Keratinocyte (primary cell): Measurements from ENCODE around the gene DCDC1. TPM values are rescaled to one million over a fixed set of nuclear protein-coding genes. Genes with fewer than 3 reads are reported as not detected.

Experiments used
- DNase-seq: peaks from one replicate; pipeline ENCODE4 v3.0.0-alpha.2; 2011; ENCODE audit warnings: low read depth, missing footprints, low spot score
- FAIRE-seq: peaks from 2 replicates; lab custom pipeline; 2011; peaks lifted over from hg19 to GRCh38; lab: Jason Lieb, UNC
- H2AFZ ChIP-seq: 2 replicates; pipeline ENCODE4 v1.6.0; 2012; ENCODE audit warnings: low read length, control low read depth, inconsistent platforms; ENCODE audit not compliant: control insufficient read depth
- H3K27ac ChIP-seq: 2 replicates; pipeline ENCODE4 v1.5.1; 2011; ENCODE audit warnings: low read length; ENCODE audit not compliant: control insufficient read depth, insufficient read depth
- H3K27me3 ChIP-seq: 3 replicates; pipeline ENCODE4 v1.6.0; 2011; ENCODE audit warnings: low read length; ENCODE audit not compliant: control insufficient read depth, insufficient read depth; ENCODE audit errors: extremely low read depth
- H3K36me3 ChIP-seq, 2 experiments: 2 replicates in 1 of 2; 3 replicates in 1 of 2; pipeline ENCODE4 v1.5.1; 2011; ENCODE audit warnings: low read length in 2 of 2, mild to moderate bottlenecking in 1 of 2; ENCODE audit not compliant: control insufficient read depth in 2 of 2, insufficient read depth in 2 of 2; ENCODE audit errors: extremely low read depth in 1 of 2
- H3K4me1 ChIP-seq: 3 replicates; pipeline ENCODE4 v1.5.1; 2011; ENCODE audit warnings: low read length; ENCODE audit not compliant: control insufficient read depth, insufficient read depth; ENCODE audit errors: extremely low read depth
- H3K4me2 ChIP-seq: 3 replicates; pipeline ENCODE4 v1.6.0; 2011; ENCODE audit warnings: low read depth, low read length; ENCODE audit not compliant: control insufficient read depth, insufficient read depth; ENCODE audit errors: extremely low read depth
- H3K4me3 ChIP-seq, 3 experiments: fragments of 200-600 bp in 1 of 3; sonication (generic) in 1 of 3; 2 replicates in 2 of 3; 3 replicates in 1 of 3; pipeline ENCODE4 v1.5.1; 2011 to 2016; ENCODE audit warnings: low read length in 3 of 3, mild to moderate bottlenecking in 3 of 3, control low read depth in 2 of 3, inconsistent platforms in 1 of 3, low read depth in 1 of 3, mixed read lengths in 1 of 3, mixed run types in 1 of 3, moderate library complexity in 1 of 3; ENCODE audit not compliant: control insufficient read depth in 2 of 3, insufficient read depth in 2 of 3; ENCODE audit errors: extremely low read depth in 1 of 3
- H3K79me2 ChIP-seq: 2 replicates; pipeline ENCODE4 v1.6.0; 2012; ENCODE audit warnings: low read length; ENCODE audit not compliant: control insufficient read depth, insufficient read depth
- H3K9ac ChIP-seq: 3 replicates; pipeline ENCODE4 v1.6.0; 2011; ENCODE audit warnings: low read length; ENCODE audit not compliant: control insufficient read depth, insufficient read depth; ENCODE audit errors: extremely low read depth
- H3K9me1 ChIP-seq: 3 replicates; pipeline ENCODE4 v1.6.0; 2011; ENCODE audit warnings: low read length; ENCODE audit not compliant: control insufficient read depth, insufficient read depth; ENCODE audit errors: extremely low read depth
- H3K9me3 ChIP-seq: 2 replicates; pipeline ENCODE4 v1.5.1; 2012; ENCODE audit warnings: low read depth, low read length; ENCODE audit not compliant: control insufficient read depth
- H4K20me1 ChIP-seq: 3 replicates; pipeline ENCODE4 v1.6.0; 2011; ENCODE audit warnings: low read length; ENCODE audit not compliant: control insufficient read depth, insufficient read depth; ENCODE audit errors: extremely low read depth
- EZH2 ChIP-seq: IDR thresholded peaks from one replicate; pipeline ENCODE4 v1.6.1; 2012; ENCODE audit warnings: inconsistent platforms, mild to moderate bottlenecking, low read length, moderate library complexity
- dilution Hi-C: fragments of 300-500 bp; cut with MboI; formaldehyde crosslinking; loops from one replicate; pipeline ENCODE4 v1.7.0; 2020; ENCODE audit warnings: low sequenced_read_pairs; ENCODE audit not compliant: extremely low pct_ligation_motif_present
- polyA plus RNA-seq, 5 experiments: library from polyadenylated mRNA; depleted of rRNA in 3 of 5; stranded (reverse) in 3 of 5; stranded (forward) in 1 of 5; unstranded in 1 of 5; fragments of >200 nt; gene quantifications; 1 replicate in 1 of 5; 2 replicates in 3 of 5; 3 replicates in 1 of 5; pipeline versions ENCODE4 v1.2.1 to v1.2.3, GENCODE V29; 2011 to 2012; ENCODE audit warnings: missing spikeins in 2 of 5, low read depth in 1 of 5, low replicate concordance in 1 of 5
- TF ChIP-seq, protein P1 (sequence below), 3 experiments: IDR thresholded peaks in 1 of 3; conservative IDR thresholded peaks in 1 of 3; optimal IDR thresholded peaks in 1 of 3; 2 replicates in 2 of 3; 3 replicates in 1 of 3; pipeline versions ENCODE3 to v1.5.1; 2011; ENCODE audit warnings: low read length in 3 of 3, mild to moderate bottlenecking in 3 of 3, moderate library complexity in 2 of 3, control low read depth in 1 of 3, inconsistent platforms in 1 of 3; ENCODE audit not compliant: insufficient read depth in 2 of 3; ENCODE audit errors: extremely low read depth in 1 of 3

The DCDC1 gene
- polyA plus RNA-seq, 1 donor (not counting 4 experiments of a cell fraction or from before 2014, with no cell fraction given): 0.08 TPM

DNA sequence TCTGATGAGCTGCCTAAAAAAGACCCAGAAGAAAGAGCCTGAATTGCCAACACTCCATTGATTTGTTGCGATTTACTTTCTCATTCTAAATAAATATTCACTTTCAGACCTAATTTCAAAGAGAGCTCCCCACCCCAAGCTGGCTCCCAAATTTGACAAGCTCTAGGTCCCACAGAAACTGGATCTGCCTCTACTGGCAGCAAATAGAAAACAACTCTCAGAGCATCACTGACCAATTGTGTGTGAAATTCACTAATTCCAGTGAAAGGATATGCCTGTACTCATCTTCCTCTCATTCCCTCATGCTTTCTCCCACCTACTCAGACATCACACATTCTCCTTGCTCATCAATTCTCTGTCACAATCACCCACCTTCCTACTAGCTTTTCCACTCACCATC, 249.1 kb downstream of the DCDC1 start:
- Histone ChIP-seq H3K9me3 (no peaks in the 10 kb centered on the region), H3K4me1 (no peaks in the 10 kb centered on the region), H3K4me3 (no peak overlapping the region), H3K9ac (no peak overlapping the region), H3K36me3 (no peaks in the 10 kb centered on the region), H4K20me1 (no peaks in the 10 kb centered on the region), H3K79me2 (no peaks in the 10 kb centered on the region), H3K4me2 (no peak overlapping the region), H3K27ac (no peak overlapping the region), H2AFZ (no peak overlapping the region), H3K9me1 (no peaks in the 10 kb centered on the region), H3K27me3 (no peaks in the 10 kb centered on the region)
- TF ChIP-seq, protein P1, sequence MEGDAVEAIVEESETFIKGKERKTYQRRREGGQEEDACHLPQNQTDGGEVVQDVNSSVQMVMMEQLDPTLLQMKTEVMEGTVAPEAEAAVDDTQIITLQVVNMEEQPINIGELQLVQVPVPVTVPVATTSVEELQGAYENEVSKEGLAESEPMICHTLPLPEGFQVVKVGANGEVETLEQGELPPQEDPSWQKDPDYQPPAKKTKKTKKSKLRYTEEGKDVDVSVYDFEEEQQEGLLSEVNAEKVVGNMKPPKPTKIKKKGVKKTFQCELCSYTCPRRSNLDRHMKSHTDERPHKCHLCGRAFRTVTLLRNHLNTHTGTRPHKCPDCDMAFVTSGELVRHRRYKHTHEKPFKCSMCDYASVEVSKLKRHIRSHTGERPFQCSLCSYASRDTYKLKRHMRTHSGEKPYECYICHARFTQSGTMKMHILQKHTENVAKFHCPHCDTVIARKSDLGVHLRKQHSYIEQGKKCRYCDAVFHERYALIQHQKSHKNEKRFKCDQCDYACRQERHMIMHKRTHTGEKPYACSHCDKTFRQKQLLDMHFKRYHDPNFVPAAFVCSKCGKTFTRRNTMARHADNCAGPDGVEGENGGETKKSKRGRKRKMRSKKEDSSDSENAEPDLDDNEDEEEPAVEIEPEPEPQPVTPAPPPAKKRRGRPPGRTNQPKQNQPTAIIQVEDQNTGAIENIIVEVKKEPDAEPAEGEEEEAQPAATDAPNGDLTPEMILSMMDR (optimal IDR thresholded peaks at IDR 0.05 in 1 of 3, IDR thresholded peaks at IDR 0.05 in 1 of 3, conservative IDR thresholded peaks at IDR 0.05 in 1 of 3; ENCODE audit: extremely low read depth in 1 of 3, insufficient read depth in 2 of 3, low read length in 3 of 3): no peak
- TF ChIP-seq EZH2: no peak
- DNase-seq (no peak), FAIRE-seq (no peak)
- dilution Hi-C loops: no loop called here

DNA sequence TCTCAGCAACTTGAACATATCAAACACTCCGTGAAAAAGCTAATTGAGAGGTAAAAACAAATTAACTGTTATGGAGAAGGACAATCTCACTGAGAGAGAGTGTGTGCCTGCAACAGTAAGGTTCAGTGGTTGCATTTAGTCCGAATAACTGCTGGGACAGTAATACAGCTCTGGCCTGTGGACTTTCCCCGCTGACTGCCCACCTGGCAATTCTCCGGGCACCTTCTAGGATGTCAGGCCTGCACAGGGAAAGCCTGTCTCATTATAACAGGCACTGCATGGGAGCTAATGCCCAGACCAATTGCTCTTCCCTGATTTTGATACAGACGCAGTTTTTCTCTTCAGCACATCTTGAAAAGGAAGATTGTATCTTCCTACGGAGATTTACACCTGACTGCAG, 251.0 kb downstream of the DCDC1 start:
- Histone ChIP-seq H3K4me2 (no peak overlapping the region), H3K9me1 (no peaks in the 10 kb centered on the region), H3K4me3 (no peak overlapping the region), H3K79me2 (no peaks in the 10 kb centered on the region), H4K20me1 (no peaks in the 10 kb centered on the region), H3K9me3 (no peaks in the 10 kb centered on the region), H3K27me3 (no peaks in the 10 kb centered on the region), H3K27ac (no peak overlapping the region), H2AFZ (no peak overlapping the region), H3K36me3 (no peaks in the 10 kb centered on the region), H3K4me1 (no peaks in the 10 kb centered on the region), H3K9ac (no peak overlapping the region)
- dilution Hi-C loops: no loop called here
- DNase-seq (no peak), FAIRE-seq (no peak)
- TF ChIP-seq, protein P1 (optimal IDR thresholded peaks at IDR 0.05 in 1 of 3, IDR thresholded peaks at IDR 0.05 in 1 of 3, conservative IDR thresholded peaks at IDR 0.05 in 1 of 3; ENCODE audit: extremely low read depth in 1 of 3, insufficient read depth in 2 of 3, low read length in 3 of 3): no peak
- no peak for TF ChIP-seq EZH2
